Activated CD4-positive, alpha-beta T cell treated with anti-CD3 and anti-CD28 coated beads for 48 hours (primary cell): ENCODE data around the gene AJAP1.
"Not testable (repeated sequence)": the region's sequence is repeated elsewhere in the genome, so short reads cannot be mapped to it uniquely, and the experiment has no call there.

Experiments
- DNase-seq: peaks from one replicate; pipeline ENCODE4 v3.0.0-alpha.2; 2020

AJAP1 gene

GRCh38 chr1:4658643-4659628 lies 4.5 kb downstream of the AJAP1 start:
- no peak for DNase-seq

- no peak for DNase-seq
Observed at GRCh38 chr1:4660917-4661594, 6.6 kb downstream of the AJAP1 start.

GRCh38 chr1:4661595-4661917 lies 7.1 kb downstream of the AJAP1 start:
- no peak for DNase-seq

- no peak for DNase-seq
Observed at GRCh38 chr1:4662168-4662567, 7.8 kb downstream of the AJAP1 start.

- no peak for DNase-seq
Observed at GRCh38 chr1:4662723-4663122, 8.3 kb downstream of the AJAP1 start.

GRCh38 chr1:4664095-4664494 lies 9.7 kb downstream of the AJAP1 start:
- DNase-seq = no peak

GRCh38 chr1:4664606-4665005 lies 10.2 kb downstream of the AJAP1 start:
- DNase-seq = no peak

- DNase-seq = no peak
Observed at GRCh38 chr1:4665456-4665855, 11.0 kb downstream of the AJAP1 start.

DNA sequence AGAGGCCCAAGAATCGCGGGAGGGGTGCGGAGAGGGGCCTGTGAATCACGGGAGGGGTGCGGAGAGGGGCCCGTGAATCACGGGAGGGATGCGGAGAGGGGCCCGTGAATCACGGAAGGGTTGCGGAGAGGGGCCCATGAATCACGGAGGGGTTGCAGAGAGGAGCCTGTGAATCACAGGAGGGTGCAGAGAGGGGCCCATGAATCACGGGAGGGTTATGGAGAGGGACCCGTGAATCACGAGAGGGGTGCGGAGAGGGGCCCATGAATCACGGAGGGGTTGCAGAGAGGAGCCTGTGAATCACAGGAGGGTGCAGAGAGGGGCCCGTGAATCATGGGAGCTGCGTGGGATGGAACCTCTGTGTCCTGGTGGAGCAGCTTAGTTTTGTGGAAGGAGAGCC lies 12.3 kb downstream of the AJAP1 start:
- not testable (repeated sequence) for DNase-seq

GRCh38 chr1:4668743-4669700 lies 14.6 kb downstream of the AJAP1 start:
- DNase-seq = no peak

GRCh38 chr1:4670265-4670664 lies 15.9 kb downstream of the AJAP1 start:
- no peak for DNase-seq

DNA sequence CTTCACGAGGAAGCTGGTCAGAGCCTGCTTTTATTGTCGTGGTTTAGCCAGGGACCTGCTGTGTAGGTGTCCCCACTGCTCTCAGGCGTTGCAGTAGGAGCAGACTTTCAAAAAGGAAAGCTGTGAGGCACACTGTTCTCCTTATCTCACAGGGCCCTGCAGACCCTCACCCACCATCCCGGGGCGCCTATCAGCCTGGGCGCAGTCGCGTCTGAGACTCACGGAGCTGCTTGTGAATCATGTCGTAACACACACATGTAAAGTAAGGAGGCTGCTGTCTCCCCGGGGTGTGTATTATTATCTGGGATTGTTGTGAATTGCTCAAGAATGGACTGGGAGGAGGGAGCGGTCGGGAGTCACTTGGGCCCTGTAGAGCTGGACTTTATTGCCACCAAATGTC lies 17.4 kb downstream of the AJAP1 start:
- no peak for DNase-seq

DNA sequence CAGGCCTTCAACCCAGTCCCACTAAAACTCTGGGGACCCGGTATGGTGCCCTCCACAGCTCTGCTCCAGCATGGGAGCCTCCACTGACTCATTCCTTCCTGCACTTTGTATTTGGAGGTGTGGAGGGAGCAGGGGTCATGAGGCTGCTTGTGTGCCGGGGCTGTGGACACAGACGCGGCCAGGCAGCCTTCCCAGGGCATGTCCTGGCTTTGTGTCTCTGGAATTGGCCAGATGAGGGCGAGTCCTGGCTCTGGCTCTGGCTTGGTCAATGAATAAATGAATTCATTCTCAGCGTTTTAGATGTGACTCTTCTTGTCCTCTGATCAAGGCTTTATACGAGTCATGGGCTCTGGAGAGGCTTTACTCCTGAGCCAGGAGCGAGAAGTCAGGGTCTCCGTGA lies 19.1 kb downstream of the AJAP1 start:
- no peak for DNase-seq

GRCh38 chr1:4674117-4674516 lies 19.7 kb downstream of the AJAP1 start:
- no peak for DNase-seq

- no peak for DNase-seq
Observed at GRCh38 chr1:4674676-4675075, 20.3 kb downstream of the AJAP1 start.

- DNase-seq = no peak
Observed at GRCh38 chr1:4675454-4676186, 21.2 kb downstream of the AJAP1 start.

- no peak for DNase-seq
Observed at GRCh38 chr1:4676253-4676652, 21.8 kb downstream of the AJAP1 start.

DNA sequence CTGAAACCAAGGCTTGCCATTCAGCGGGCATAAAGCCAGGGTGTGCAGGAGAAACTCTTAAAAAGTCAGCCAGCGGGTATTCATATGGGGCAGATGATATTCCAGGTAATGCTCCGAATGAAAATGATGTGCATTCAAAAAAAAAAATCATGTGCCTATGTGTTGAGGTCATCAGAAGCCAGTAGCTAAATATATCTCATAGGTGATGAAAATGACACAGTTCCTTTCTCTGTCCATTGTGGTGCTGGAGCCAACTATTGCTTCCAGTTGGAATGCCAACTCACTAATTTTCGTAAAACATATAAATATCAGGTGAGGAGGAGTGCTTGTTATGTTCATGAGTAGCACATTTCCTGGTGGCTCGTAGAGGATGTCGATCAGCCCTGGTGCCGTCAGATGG lies 23.2 kb downstream of the AJAP1 start:
- DNase-seq = no peak

GRCh38 chr1:4678066-4678717 lies 23.8 kb downstream of the AJAP1 start:
- no peak for DNase-seq

DNA sequence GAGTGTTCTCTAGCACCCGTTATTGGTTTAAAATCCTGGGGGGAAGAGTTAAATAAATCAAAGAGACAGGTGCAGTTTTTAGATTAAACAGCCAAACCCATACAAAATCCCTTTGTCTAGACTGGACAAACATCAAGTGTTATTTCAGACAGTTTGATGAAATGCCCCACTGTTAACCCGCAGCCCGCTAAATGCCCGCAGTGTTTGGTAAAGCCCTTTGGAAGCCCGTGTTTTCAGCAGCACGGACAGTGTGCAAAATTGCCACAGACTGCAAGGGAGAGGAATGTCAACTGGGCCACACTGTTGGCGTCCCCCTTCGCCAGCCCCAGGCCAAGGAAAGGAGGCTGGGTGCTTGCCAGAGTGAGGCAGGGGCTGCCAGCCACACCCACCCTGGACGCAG lies 26.6 kb downstream of the AJAP1 start:
- no peak for DNase-seq

DNA sequence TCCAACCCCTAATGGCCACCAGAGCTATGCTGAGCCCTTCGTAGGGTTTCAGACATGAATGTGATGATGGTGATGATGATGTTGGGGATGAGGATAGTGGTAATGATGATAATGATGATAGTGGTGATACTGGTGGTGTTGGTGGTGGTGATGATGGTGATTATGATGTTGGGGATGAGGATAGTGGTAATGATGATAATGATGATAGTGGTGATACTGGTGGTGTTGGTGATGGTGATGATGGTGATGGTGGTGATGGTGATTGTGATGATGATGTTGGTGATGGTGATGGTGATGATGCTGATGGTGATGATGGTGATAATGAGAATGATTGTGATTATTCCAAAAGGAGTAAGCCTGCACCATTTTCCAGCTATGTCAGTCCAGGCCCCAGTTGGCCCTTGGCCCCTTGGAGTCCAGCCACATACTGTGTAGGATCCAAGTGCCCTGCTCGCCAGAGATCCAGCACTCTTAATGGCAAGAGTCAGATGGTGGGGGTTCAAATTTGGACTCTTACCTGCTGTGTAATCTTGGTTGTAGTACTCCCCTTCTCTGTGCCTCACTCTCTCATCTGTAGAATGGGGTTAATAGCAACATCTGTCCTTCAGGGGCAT lies 28.3 kb downstream of the AJAP1 start:
- no peak for DNase-seq
